ENCODE results near the gene SRGAP1.
"Not testable (repeated sequence)": the region's sequence is repeated elsewhere in the genome, so short reads cannot be mapped to it uniquely, and the experiment has no call there.

The SRGAP1 gene

GRCh38 chr12:63859880-63860279, 15.4 kb downstream of the SRGAP1 start:
- not testable (repeated sequence) for H3K23ac ChIP-seq (ENCODE audit: low read depth, low read length, poor library complexity); H2BK120ac ChIP-seq (ENCODE audit: low read depth, low read length); H3K79me1 ChIP-seq (ENCODE audit: low read depth, low read length); H3K4ac ChIP-seq (ENCODE audit: low read length); H3K27me3 ChIP-seq (ENCODE audit: control insufficient read depth in 3 of 3, insufficient read depth in 3 of 3, low read depth in 1 of 3, low read length in 3 of 3); H3K4me2 ChIP-seq (ENCODE audit: insufficient read depth, low read length, poor library complexity, severe bottlenecking); H2BK15ac ChIP-seq (ENCODE audit: low read length); H3K27ac ChIP-seq (replicated peaks; ENCODE audit: low read length); H3K4me3 ChIP-seq (ENCODE audit: low read length in 2 of 2); H2AK5ac ChIP-seq (ENCODE audit: low read depth, low read length); H3K4me1 ChIP-seq (ENCODE audit: control insufficient read depth in 2 of 2, insufficient read depth in 1 of 2, low read depth in 1 of 2, low read length in 2 of 2); H4K91ac ChIP-seq (ENCODE audit: low read depth, low read length, poor library complexity); H3K9ac ChIP-seq (ENCODE audit: low read depth, low read length, poor library complexity); H3K9me3 ChIP-seq (replicated peaks in 1 of 2; ENCODE audit: control insufficient read depth in 2 of 2, insufficient read depth in 1 of 2, low read depth in 1 of 2, low read length in 2 of 2); H3K18ac ChIP-seq (ENCODE audit: low read length); H2BK5ac ChIP-seq (ENCODE audit: low read length); H2BK12ac ChIP-seq (ENCODE audit: low read length); H4K8ac ChIP-seq (ENCODE audit: low read depth, low read length); DNase-seq (ENCODE audit: low spot score); H3K36me3 ChIP-seq (replicated peaks in 1 of 2; ENCODE audit: control insufficient read depth in 2 of 2, insufficient read depth in 2 of 2, low read length in 2 of 2); H2AFZ ChIP-seq (ENCODE audit: low read length); H3K14ac ChIP-seq (ENCODE audit: low read length)
- WGBS, 2 donors (ENCODE audit: extremely low coverage in 2 of 2, insufficient read length in 2 of 2, insufficient replicate concordance in 1 of 2): no CpG with 5 or more reads among the region's 2 CpGs

- Histone ChIP-seq H3K36me3 (replicated peaks in 1 of 2; ENCODE audit: control insufficient read depth in 2 of 2, insufficient read depth in 2 of 2, low read length in 2 of 2) (no peaks in the 10 kb centered on the region), H3K79me1 (ENCODE audit: low read depth, low read length) (no peaks in the 10 kb centered on the region), H4K91ac (ENCODE audit: low read depth, low read length, poor library complexity) (no peak overlapping the region), H2BK15ac (ENCODE audit: low read length) (no peak overlapping the region), H3K14ac (ENCODE audit: low read length) (no peak overlapping the region), H2AFZ (ENCODE audit: low read length) (no peak overlapping the region), H3K27ac (replicated peaks; ENCODE audit: low read length) (no peak overlapping the region), H4K8ac (ENCODE audit: low read depth, low read length) (no peak overlapping the region), H3K23ac (ENCODE audit: low read depth, low read length, poor library complexity) (no peak overlapping the region), H3K9ac (ENCODE audit: low read depth, low read length, poor library complexity) (no peak overlapping the region), H3K4me1 (ENCODE audit: control insufficient read depth in 2 of 2, insufficient read depth in 1 of 2, low read depth in 1 of 2, low read length in 2 of 2) (peaks cover 0 to 8% of the 10 kb centered on the region in 2 donors), H2BK120ac (ENCODE audit: low read depth, low read length) (no peak overlapping the region), H3K18ac (ENCODE audit: low read length) (no peak overlapping the region), H3K9me3 (replicated peaks in 1 of 2; ENCODE audit: control insufficient read depth in 2 of 2, insufficient read depth in 1 of 2, low read depth in 1 of 2, low read length in 2 of 2) (no peaks in the 10 kb centered on the region), H2BK5ac (ENCODE audit: low read length) (no peak overlapping the region), H2AK5ac (ENCODE audit: low read depth, low read length) (no peak overlapping the region), H2BK12ac (ENCODE audit: low read length) (no peak overlapping the region), H3K4ac (ENCODE audit: low read length) (no peak overlapping the region), H3K27me3 (ENCODE audit: control insufficient read depth in 3 of 3, insufficient read depth in 3 of 3, low read depth in 1 of 3, low read length in 3 of 3) (no peaks in the 10 kb centered on the region), H3K4me2 (ENCODE audit: insufficient read depth, low read length, poor library complexity, severe bottlenecking) (no peak overlapping the region), H3K4me3 (ENCODE audit: low read length in 2 of 2) (no peak overlapping the region)
- DNase-seq (ENCODE audit: low spot score): no peak
- WGBS, 2 donors (ENCODE audit: extremely low coverage in 2 of 2, insufficient read length in 2 of 2, insufficient replicate concordance in 1 of 2): no CpG with 5 or more reads among the region's 6 CpGs
Measured at GRCh38 chr12:63862187-63862968, 17.9 kb downstream of the SRGAP1 start.

- H3K4me1 ChIP-seq (ENCODE audit: control insufficient read depth in 2 of 2, insufficient read depth in 1 of 2, low read depth in 1 of 2, low read length in 2 of 2): peaks cover 0 to 8% of the 10 kb centered on the region in 2 donors
- DNase-seq (ENCODE audit: low spot score): no peak
- H4K8ac ChIP-seq (ENCODE audit: low read depth, low read length): no peak overlapping the region
- H3K18ac ChIP-seq (ENCODE audit: low read length): no peak overlapping the region
- H3K36me3 ChIP-seq (replicated peaks in 1 of 2; ENCODE audit: control insufficient read depth in 2 of 2, insufficient read depth in 2 of 2, low read length in 2 of 2): no peaks in the 10 kb centered on the region
- no peak overlapping the region for H3K4ac ChIP-seq (ENCODE audit: low read length)
- H3K27me3 ChIP-seq (ENCODE audit: control insufficient read depth in 3 of 3, insufficient read depth in 3 of 3, low read depth in 1 of 3, low read length in 3 of 3): no peaks in the 10 kb centered on the region
- H2BK12ac ChIP-seq (ENCODE audit: low read length): no peak overlapping the region
- no peak overlapping the region for H3K4me2 ChIP-seq (ENCODE audit: insufficient read depth, low read length, poor library complexity, severe bottlenecking)
- H3K9ac ChIP-seq (ENCODE audit: low read depth, low read length, poor library complexity): no peak overlapping the region
- no peak overlapping the region for H3K14ac ChIP-seq (ENCODE audit: low read length)
- H2BK120ac ChIP-seq (ENCODE audit: low read depth, low read length): no peak overlapping the region
- H2AFZ ChIP-seq (ENCODE audit: low read length): no peak overlapping the region
- H2BK5ac ChIP-seq (ENCODE audit: low read length): no peak overlapping the region
- H4K91ac ChIP-seq (ENCODE audit: low read depth, low read length, poor library complexity): no peak overlapping the region
- no peaks in the 10 kb centered on the region for H3K9me3 ChIP-seq (replicated peaks in 1 of 2; ENCODE audit: control insufficient read depth in 2 of 2, insufficient read depth in 1 of 2, low read depth in 1 of 2, low read length in 2 of 2)
- no peaks in the 10 kb centered on the region for H3K79me1 ChIP-seq (ENCODE audit: low read depth, low read length)
- no peak overlapping the region for H2BK15ac ChIP-seq (ENCODE audit: low read length)
- no peak overlapping the region for H3K23ac ChIP-seq (ENCODE audit: low read depth, low read length, poor library complexity)
- no peak overlapping the region for H3K27ac ChIP-seq (replicated peaks; ENCODE audit: low read length)
- WGBS, 2 donors (ENCODE audit: extremely low coverage in 2 of 2, insufficient read length in 2 of 2, insufficient replicate concordance in 1 of 2): no CpG with 5 or more reads among the region's 2 CpGs
- no peak overlapping the region for H2AK5ac ChIP-seq (ENCODE audit: low read depth, low read length)
- H3K4me3 ChIP-seq (ENCODE audit: low read length in 2 of 2): no peak overlapping the region
Measured at GRCh38 chr12:63862969-63863230, 18.4 kb downstream of the SRGAP1 start.

GRCh38 chr12:63863658-63864453, 19.4 kb downstream of the SRGAP1 start:
- H3K18ac ChIP-seq (ENCODE audit: low read length): no peak overlapping the region
- H3K4me3 ChIP-seq (ENCODE audit: low read length in 2 of 2): no peak overlapping the region
- H3K23ac ChIP-seq (ENCODE audit: low read depth, low read length, poor library complexity): no peak overlapping the region
- H2BK12ac ChIP-seq (ENCODE audit: low read length): no peak overlapping the region
- H2AK5ac ChIP-seq (ENCODE audit: low read depth, low read length): no peak overlapping the region
- no peak overlapping the region for H2BK120ac ChIP-seq (ENCODE audit: low read depth, low read length)
- H2BK5ac ChIP-seq (ENCODE audit: low read length): no peak overlapping the region
- H3K14ac ChIP-seq (ENCODE audit: low read length): no peak overlapping the region
- peaks cover 0 to 8% of the 10 kb centered on the region in 2 donors for H3K4me1 ChIP-seq (ENCODE audit: control insufficient read depth in 2 of 2, insufficient read depth in 1 of 2, low read depth in 1 of 2, low read length in 2 of 2)
- H3K27ac ChIP-seq (replicated peaks; ENCODE audit: low read length): no peak overlapping the region
- no peak overlapping the region for H2BK15ac ChIP-seq (ENCODE audit: low read length)
- H3K27me3 ChIP-seq (ENCODE audit: control insufficient read depth in 3 of 3, insufficient read depth in 3 of 3, low read depth in 1 of 3, low read length in 3 of 3): no peaks in the 10 kb centered on the region
- H3K79me1 ChIP-seq (ENCODE audit: low read depth, low read length): no peaks in the 10 kb centered on the region
- no peaks in the 10 kb centered on the region for H3K36me3 ChIP-seq (replicated peaks in 1 of 2; ENCODE audit: control insufficient read depth in 2 of 2, insufficient read depth in 2 of 2, low read length in 2 of 2)
- DNase-seq (ENCODE audit: low spot score): no peak
- no peaks in the 10 kb centered on the region for H3K9me3 ChIP-seq (replicated peaks in 1 of 2; ENCODE audit: control insufficient read depth in 2 of 2, insufficient read depth in 1 of 2, low read depth in 1 of 2, low read length in 2 of 2)
- H2AFZ ChIP-seq (ENCODE audit: low read length): no peak overlapping the region
- no peak overlapping the region for H3K9ac ChIP-seq (ENCODE audit: low read depth, low read length, poor library complexity)
- H4K8ac ChIP-seq (ENCODE audit: low read depth, low read length): no peak overlapping the region
- no peak overlapping the region for H3K4ac ChIP-seq (ENCODE audit: low read length)
- no CpG with 5 or more reads among the region's 5 CpGs for WGBS, 2 donors (ENCODE audit: extremely low coverage in 2 of 2, insufficient read length in 2 of 2, insufficient replicate concordance in 1 of 2)
- no peak overlapping the region for H4K91ac ChIP-seq (ENCODE audit: low read depth, low read length, poor library complexity)
- H3K4me2 ChIP-seq (ENCODE audit: insufficient read depth, low read length, poor library complexity, severe bottlenecking): no peak overlapping the region

All from neuronal stem cell (in vitro differentiated cells).